ENCODE results near the gene COPS6. TPM values are rescaled to one million over a fixed set of nuclear protein-coding genes. Genes with fewer than 3 reads are reported as not detected.

Gene COPS6
- total and polyA plus RNA-seq, 2 donors (not counting 1 experiment from before 2014, with no cell fraction given) = 76.5 to 79.6 TPM

DNA sequence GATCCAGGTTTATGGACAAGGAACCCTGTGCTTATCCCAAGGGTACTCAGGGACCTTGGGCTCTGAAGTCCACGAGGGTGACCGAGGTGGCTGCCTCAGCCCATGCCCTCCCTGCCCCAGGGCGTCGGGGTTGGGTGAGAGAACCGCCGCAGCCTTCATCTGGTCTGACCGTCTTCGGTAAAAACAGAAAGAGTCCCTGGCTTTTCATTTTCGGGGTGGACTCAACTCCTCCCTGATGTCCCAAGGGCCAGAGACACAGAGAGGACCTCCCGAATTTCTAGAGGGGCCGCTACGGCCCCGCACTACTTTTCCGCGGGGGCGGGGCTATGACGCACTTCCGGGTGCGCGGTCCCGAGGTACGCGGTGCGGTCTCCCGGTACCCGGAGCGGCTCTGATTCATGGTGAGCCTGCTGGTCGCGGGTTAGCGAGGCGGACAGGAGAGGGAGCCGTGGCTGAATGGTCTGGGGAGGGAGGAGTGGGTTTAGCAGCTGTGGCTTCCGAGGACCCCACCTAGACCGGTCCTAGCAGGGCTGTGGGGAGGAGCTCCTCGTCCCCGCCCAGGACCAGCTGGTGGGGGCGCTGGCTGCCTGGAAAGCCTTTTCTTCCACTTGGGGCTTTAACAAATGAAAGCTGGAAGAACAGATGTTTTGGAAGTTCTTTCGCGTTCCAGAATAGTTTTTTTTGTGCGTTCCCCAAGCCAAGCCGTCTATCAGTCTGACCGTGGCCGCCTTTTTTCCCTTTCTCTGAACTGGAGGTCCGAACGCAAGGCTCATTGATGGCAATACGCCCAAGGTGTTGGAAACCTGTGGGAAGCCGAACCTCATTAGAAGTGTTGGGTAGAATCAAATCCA, 39.1 kb upstream of the COPS6 start, which contains the start of gene ZSCAN21:
TSS of gene ZSCAN21 (plus strand) at position 334 of the 851 bp plus-strand sequence. CDS start 7,233 bp downstream, outside the sequence.
- intact Hi-C loops (cut with micrococcal nuclease) = loop anchor here (1.0 to 2.0 kb wide), 5 partner anchors 32 to 131 kb away; partner anchors contain the start of genes TRIM4, ZKSCAN1 and ZNF3
- Histone ChIP-seq H3K4me3 (ENCODE audit: control extremely low read depth in 1 of 5, extremely low read depth in 1 of 5, insufficient read depth in 1 of 5, low read depth in 2 of 5, low read length in 4 of 5) (peak within 1 kb of the TSS; percentile 69 to 97 (median 92)), H2AFZ (ENCODE audit: insufficient read depth, low read depth, low read length, poor library complexity, severe bottlenecking) (peak within 1 kb of the TSS; percentile 100), H3K27me3 (replicated peaks in 1 of 4; ENCODE audit: control extremely low read depth in 1 of 4, control insufficient read depth in 3 of 4, insufficient read depth in 4 of 4, low read length in 3 of 4) (no peaks in the 10 kb centered on the region), H3K4me2 (replicated peaks; ENCODE audit: low read depth, low read length, poor library complexity, severe bottlenecking) (peak within 1 kb of the TSS; percentile 92), H3K9ac (ENCODE audit: low read length) (peak within 1 kb of the TSS; percentile 97), H3K36me3 (replicated peaks in 1 of 2; ENCODE audit: control extremely low read depth in 1 of 2, control insufficient read depth in 1 of 2, extremely low read depth in 1 of 2, insufficient read depth in 2 of 2, low read length in 1 of 2) (no peaks in the 10 kb centered on the region), H3K27ac (ENCODE audit: low read length in 2 of 2) (peak within 1 kb of the TSS; percentile 89 to 95), H3K4me1 (ENCODE audit: control insufficient read depth in 2 of 2, insufficient read depth in 2 of 2, low read length in 2 of 2) (peaks cover 6 to 17% of the 10 kb centered on the region in 2 donors), H3K9me3 (ENCODE audit: control extremely low read depth in 1 of 3, control insufficient read depth in 2 of 3, insufficient read depth in 1 of 3, low read length in 2 of 3) (no peaks in the 10 kb centered on the region), H3K79me2 (ENCODE audit: control insufficient read depth, insufficient read depth, low read length) (peaks cover 15% of the 10 kb centered on the region), H4K20me1 (ENCODE audit: control insufficient read depth, insufficient read depth, low read length, poor library complexity, severe bottlenecking) (no peaks in the 10 kb centered on the region)
- no peak for TF ChIP-seq EZH2 (IDR thresholded peaks at IDR 0.05; ENCODE audit: borderline replicate concordance, insufficient read depth, low read depth, low read length, poor library complexity, severe bottlenecking)
- TF ChIP-seq, protein P1, sequence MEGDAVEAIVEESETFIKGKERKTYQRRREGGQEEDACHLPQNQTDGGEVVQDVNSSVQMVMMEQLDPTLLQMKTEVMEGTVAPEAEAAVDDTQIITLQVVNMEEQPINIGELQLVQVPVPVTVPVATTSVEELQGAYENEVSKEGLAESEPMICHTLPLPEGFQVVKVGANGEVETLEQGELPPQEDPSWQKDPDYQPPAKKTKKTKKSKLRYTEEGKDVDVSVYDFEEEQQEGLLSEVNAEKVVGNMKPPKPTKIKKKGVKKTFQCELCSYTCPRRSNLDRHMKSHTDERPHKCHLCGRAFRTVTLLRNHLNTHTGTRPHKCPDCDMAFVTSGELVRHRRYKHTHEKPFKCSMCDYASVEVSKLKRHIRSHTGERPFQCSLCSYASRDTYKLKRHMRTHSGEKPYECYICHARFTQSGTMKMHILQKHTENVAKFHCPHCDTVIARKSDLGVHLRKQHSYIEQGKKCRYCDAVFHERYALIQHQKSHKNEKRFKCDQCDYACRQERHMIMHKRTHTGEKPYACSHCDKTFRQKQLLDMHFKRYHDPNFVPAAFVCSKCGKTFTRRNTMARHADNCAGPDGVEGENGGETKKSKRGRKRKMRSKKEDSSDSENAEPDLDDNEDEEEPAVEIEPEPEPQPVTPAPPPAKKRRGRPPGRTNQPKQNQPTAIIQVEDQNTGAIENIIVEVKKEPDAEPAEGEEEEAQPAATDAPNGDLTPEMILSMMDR (IDR thresholded peaks at IDR 0.05) = no peak
- H3K27ac Mint-ChIP-seq = peak within 1 kb of the TSS; percentile 97
- peak; percentile 90 for ATAC-seq (ENCODE audit: low read depth)
- H3K4me1 Mint-ChIP-seq = peaks cover 20% of the 10 kb centered on the region
- no peaks in the 10 kb centered on the region for H3K9me3 Mint-ChIP-seq (ENCODE audit: insufficient read depth)
- CTCF ChIA-PET = interaction anchor here (0.6 to 1.2 kb wide), 5 partner anchors 27 to 656 kb away, joined by 3 read pairs; no protein-coding TSS in a partner anchor
- peak; percentile 91 for DNase-seq
- WGBS (ENCODE audit: insufficient coverage) = 1% methylated on average over 45 of the region's 47 CpGs
- H3K27me3 Mint-ChIP-seq = no peaks in the 10 kb centered on the region
- POLR2A ChIA-PET = interaction anchor here (0.5 to 1.5 kb wide), 7 partner anchors 32 to 428 kb away, joined by 3 to 11 read pairs (median 5); partner anchors contain the start of genes COPS6, TRIM4, ZKSCAN1 and ZNF3
- H3K4me3 Mint-ChIP-seq = peak within 1 kb of the TSS; percentile 97
